ENCODE measurements around the gene UROS.

The UROS gene

DNA sequence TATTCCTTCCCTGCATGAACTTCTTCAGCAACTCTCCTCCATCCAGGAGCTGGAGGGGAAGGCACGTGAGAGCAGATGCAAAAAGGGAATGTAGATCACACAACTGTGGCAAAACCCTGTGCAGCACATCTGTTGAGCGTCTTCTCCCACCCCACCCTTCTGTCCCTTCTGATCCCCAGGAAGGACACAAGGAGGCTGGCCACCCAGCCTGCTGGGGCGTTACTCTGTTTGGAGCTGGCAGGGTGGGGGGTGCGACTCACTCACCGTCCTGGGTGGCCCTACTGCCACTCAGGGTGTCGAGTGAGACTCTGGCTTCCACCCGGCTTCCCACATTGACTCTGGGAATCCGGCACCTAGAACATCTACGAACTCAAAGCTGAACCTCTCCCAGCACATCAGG, 37.3 kb downstream of the UROS start:
- no peak for DNase-seq

DNA sequence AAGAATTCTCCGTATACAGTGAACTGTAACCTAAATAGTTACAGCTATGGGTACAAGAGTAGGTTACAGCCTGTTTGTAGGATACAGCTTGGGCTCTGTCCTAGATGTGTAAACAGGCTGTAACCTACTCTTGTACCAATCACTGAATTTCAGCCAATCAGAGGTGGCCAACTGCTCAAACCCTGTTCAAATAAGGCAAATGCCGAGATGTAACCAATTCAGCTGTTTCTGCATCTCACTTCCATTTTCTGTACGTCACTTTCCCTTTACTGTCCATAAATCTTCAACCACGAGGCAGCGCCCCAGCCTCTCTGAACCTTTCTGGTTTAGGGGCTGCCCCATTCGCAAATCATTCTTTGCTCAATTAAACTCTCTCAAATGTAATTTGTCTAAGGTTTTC, 39.1 kb downstream of the UROS start:
- DNase-seq: peak; percentile 71

DNA sequence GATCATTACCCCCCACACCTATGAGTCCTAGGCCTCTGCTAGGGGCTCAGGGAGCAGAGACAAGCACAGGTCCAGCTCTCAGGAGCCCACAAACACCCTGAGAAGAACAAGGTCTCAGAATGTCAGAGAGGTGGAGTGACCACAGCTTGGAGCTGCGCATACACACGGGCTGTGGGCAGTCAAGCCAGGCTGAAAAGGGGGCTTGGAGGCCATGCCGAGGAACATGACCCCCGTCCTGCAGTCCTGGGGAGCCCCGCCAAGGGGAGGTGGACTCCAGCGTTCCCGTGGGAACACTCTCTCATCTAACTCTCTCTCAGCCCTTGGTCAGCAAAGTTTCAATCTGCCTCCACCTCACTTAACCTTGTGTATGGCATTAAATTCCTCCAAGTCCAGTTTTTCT, 39.6 kb downstream of the UROS start:
- DNase-seq: no peak

DNA sequence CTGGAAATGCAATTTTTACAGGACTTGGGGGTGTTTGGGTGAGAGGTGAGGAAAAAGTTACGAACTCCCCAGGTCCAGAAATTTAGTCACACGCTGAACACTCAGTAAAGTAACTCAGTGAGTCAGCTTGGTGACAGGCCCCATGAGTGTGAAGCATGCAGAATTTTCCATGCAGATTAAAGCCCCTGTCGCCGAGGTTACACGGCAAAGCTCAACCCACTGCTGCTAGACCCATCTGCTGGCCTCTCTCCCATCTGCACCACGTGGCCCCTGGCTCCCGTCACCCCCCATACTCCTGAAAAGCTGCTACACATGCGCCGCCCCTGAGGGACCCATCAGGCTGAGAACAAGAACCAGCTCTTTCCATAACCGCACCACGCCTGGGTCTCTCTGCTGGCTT, 40.4 kb downstream of the UROS start:
- DNase-seq: no peak

DNA sequence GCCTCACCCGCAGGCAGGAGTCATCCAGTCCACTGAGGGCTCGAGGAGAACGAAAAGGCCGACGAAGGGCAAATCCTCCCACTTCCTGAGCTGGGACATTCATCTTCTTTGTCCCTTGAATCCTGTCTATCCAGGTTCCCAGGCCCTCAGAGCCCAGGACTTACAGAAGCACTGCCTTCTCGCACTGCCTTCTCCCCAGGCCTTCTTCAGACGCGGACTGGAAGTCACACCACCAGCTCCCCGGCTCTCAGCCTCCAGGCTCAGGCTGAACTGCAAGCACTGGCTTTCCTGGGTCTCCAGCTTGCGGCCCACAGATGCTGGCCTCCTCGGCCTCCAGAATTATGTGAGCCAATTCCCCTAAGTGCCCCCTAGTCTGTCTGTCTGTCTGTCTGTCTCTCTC, 41.0 kb downstream of the UROS start:
- no peak for DNase-seq

DNA sequence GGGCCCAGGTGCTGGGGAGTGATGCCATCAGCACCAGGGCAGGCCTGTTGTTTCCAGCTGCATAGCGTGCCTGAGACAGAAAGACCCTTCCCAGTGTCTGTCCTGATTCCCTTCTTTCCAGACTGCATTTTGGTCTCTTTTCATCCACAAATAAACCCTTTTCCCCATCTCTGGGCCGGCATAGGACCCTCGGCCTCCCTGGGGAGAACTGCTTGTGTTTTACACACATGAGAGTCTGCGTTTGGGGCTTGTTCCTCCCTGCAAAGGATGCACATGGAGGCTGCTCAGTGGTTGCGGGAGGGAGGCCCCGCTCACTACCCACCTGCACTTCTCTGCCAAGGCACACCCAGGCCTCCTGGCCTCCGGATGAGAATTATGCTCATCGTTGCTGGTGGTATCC, 41.7 kb downstream of the UROS start:
- DNase-seq: no peak

DNA sequence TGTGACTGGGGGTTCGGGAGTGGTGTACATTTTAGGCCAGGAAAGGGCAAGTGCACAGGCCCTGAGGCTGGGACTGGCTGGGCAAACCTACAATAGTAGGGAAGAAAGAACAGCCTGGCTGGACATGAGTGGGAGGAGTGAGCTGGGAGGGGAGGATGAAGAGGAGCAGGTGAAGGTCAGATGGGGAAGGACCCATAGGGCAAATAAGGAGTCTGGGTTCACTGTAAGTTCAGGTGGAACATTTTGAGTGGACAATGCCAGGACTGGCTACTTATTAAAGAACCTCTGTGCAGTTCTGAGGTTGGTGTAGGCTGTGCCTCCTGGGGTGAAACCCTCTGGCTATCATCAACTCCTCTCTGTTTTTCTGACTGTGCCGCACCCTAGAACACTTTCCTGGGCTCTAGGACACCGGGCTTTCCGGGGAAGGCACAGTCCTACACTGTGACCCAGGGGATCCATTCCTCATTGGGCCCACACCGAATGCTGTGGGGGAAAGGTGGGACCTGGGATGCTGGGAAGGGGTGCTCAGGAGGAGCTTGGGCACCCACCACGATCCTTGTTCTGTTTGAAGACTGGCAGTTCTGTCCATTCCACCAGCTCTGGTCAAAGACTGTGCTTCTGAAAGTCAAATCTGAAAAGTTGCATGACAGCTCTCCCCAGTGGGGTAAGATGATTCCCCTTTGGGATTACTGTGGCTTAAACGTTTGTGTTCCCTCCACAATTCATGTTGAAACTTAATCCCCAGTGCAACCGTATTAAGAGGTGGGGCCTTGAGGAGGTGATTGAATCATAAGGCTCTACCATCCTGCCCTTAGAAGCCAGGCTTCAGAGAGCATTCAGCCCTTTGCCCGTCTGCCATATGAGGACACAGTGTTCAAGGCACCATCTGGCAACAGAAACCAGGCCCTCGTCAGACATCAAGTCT, 43.4 kb downstream of the UROS start:
- DNase-seq: peak; percentile 15

DNA sequence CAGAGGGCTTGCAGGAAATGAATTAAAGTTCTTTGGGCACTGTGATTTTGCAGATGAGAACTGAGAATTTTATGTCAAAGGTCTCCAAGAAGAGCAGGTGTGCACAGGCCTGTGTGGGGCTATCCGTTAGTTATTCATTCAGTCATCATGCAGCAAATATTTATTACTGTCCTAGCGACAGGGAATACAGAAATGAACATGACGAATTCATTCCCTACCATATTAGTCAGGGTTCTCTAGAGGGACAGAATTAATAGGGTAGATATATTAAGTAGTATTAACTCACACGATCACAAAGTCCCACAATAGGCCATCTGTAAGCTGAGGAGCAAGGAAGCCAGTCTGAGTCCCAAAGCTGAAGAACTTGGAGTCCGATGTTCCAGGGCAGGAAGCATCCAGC, 44.5 kb downstream of the UROS start:
- DNase-seq: no peak

DNA sequence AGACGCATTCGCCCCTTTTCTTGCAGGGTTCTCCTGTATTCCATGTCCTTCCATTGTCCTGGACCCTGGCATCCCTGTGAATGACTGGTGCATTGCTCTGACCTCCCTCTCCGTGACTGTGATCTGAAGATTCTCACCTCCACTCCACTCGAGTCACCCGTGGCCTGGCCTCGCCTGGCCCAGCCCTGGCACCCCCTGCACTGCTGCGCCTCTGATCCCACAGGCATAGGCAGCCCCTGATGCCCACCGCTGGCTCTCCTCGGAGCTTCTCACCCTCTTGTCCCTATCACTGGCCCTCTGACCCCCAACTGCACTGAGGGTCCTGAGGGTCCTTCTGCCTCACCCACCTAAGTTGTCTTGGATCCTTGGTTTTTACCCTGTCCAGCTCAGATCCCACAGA, 45.3 kb downstream of the UROS start:
- no peak for DNase-seq

DNA sequence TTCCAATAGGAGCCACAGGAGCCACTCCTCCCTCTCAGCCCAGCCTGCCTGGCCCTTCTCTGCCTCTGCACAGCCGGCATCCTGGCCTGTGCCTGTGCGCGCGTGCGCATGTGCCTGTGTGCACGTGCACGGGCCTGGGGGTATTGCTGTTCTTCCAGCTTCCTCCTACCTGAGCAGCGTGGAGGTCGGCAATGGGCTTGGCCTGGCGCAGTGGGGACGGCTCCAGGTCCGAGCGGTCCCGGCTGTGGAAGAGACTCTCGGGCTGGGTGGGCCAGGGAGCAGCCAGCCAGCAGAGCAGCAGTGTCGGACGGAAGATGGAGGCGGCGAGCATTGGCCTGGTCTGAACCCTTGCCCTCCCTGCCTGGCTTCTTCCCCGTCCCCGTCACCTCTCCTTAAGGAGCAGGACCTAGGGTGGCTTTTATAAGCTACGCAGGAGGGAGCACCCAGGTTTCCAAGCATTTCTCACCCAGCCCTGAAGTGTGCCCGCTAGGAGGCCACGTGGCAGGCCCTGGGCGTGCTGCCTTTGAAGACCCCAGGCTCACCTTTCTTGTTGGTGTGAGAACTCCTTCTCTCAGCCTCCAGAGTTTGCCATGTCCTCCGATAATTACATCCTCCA, 47.5 kb downstream of the UROS start, which contains the start of gene MMP21:
TSS of gene MMP21 (minus strand) at position 331 of the 616 bp plus-strand sequence. CDS start at position 331, 0 bp downstream.
- no peak for DNase-seq

DNA sequence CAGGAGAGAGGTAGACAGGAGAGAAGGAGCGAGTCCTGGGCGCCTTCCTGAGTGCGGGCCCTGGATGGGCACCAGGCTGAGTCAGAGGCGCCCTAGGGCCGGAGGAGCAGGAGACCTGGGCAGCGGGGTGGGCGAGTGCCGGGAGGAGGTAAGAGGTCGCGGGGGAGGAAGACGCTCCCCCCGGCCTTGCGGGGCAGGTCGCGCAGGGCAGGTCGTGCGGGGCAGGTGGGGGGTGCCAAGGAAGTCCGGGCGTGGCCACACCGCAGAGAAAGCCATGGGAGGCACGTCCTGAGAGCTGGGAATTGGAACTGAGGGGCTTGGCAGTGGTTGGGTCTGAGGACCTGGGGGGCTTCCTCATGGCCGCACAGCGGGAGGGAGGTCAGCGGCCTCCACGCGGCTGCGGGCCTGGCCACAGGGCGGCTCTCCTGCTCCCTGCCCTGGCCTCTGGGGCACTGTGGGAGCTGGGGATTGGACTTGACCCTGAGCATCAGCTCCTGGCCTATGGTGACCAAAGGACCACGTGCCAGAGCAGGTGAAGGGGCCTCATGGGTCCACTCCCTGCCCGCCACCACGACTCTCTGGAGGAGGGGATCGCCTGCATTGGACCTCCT, 48.4 kb downstream of the UROS start:
- DNase-seq: no peak

DNA sequence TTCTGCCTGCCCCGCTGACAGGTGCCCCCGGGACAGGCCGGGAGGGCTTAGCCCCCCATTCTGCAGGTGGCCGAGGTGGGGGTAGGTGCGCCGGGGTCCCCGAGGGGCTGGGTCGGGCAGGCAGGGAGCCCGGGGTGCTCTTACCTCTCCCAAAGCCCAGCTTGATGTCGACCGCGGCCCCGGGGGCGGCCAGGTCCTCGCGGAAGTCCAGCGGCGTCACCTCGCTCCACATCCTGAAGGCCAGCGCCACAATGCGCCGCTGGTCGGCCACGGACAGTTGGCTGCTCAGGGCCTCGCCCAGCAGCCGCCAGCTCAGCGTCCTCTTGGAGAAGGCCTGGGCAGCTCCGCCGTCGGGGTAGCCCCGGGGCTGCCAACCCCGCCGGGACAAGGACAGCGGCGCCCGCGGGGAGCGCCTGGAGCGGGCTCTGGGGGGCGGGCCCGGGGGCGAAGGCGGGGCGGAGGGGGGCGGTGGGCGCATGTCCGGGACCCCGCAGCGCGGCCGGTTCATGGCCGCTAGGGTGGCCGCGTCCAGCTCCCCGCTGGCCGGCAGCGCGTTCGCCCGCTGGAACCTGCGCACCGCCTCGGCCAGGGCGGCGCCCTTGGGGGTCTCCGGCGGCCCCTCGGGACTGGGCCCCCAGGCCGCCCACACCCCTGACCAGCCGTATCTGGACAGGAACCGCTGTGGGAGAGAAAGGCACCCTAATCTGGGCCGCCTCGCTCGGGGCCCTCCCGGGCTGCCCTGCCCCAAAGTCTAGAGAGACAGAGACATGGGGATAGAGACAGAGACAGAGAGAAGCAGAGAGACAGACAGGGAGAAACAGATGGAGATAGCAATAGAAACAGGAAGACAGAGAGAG, 49.1 kb downstream of the UROS start:
- no peak for DNase-seq

DNA sequence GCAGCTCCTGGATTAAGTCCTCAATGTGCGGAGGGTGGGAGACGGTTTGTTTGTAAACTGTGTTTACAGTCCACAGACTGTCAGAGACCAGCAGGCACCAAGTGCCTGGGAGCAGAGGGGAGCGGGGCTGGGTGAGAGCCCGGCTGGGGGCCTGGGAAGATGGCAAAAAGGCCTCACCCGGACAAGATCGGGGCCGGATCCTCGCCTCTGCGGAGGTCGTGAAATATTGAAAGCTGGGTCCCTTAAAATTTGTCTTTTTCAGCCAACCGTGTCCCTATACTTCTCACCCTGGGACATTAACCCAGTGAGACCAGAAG, 50.2 kb downstream of the UROS start:
- DNase-seq: no peak

DNA sequence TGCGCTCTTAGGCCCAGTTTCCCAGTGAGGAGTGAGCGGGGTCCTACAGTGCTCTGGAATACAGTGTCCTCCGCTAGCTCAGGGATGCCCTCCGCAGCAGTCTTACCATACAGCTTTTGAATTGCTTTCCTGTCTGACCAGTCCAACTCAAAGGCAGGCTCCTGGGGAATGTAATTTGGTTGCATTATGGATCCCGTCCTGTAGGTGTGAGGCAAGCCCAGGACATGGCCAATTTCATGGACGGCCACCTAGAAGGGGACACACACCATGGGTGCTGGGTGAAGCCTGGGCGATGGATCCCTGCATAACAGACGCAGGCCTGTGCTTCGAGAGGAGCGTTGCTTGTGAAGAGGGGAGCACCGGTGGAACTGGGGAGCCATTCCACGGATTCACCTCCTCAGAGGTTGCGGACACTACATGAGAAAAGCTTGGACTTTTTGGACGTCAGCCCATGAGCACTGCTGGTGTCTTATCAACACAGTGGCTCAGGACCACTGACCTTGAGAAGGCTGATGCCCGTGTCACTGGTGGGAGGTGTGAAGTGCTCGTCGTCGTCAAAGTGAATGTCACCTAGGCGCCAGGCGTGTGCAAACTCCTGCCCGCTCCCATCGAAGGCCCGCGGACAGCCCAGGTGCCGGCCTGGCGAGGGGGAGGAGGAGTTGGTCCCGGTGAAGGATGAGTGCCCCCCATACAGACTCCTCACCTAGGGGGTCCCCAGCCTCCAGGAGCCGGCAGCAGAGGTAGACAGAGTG, 50.8 kb downstream of the UROS start:
- DNase-seq: no peak

DNA sequence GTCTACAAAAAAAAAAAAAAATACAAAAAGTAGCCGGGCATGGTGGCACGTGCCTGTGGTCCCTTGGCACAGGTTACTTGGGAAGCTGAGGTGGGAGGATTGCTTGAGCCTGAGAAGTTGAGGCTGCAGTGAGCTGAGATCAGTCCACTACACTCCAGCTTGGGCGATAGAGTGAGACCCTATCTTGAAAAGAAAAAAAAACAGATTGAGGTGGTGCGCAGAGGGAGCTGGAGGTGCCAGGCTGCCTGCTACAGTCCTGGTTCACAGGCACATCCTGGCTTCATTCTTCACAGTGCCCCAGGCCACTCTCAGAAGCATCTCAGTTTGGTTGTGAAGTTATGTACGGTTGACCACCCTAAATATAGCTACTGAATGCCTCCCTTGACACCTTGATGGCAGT, 52.2 kb downstream of the UROS start:
- no peak for DNase-seq

DNA sequence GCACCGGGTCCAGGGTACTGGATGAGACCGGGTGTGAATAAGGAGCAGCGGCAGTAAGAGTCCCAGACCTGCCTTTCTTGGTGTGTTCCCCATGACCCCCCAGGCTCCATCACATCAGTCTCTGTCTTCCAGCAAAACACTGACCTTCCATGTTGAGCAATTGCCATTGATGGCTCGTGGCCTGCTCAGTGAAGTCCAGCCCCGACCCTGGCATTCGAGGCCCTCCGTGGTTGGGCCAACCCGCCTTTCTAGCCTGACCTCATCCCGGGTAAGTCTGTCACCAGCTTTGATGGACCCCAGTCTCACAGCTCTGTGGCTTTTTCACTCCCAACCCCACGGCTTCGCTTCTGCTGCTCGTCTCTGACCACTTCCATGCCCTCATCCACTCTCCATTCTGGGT, 53.9 kb downstream of the UROS start:
- DNase-seq: no peak

DNA sequence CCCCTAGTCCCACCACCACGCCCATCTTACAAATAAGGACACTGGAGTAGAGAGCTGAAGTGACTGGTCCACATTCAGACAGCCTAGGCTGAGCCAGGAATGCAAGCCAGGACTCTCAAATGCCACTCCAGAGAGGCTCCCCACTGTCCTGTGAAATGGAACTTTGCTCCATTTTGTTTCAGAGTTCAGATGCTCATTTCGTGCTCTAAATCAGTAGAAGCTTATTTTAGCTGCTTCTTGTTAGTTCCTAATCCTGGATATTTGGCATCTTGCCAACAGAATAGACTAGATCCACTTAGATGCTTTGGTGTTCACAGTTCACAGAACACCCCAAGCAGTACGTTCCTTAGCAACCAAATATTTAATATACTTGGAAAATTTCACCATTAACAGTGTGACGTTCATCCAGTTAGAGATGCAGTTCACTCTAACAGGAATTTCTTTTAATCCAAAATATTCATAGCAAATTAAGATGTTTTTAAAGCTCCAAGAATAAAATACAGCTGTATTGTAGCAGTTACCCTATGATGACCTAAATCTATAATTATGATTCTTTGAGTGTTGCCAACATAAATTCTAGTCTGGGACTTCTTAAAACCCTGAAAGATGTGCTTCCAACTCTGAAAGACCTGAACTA, 54.7 kb downstream of the UROS start:
- no peak for DNase-seq

DNA sequence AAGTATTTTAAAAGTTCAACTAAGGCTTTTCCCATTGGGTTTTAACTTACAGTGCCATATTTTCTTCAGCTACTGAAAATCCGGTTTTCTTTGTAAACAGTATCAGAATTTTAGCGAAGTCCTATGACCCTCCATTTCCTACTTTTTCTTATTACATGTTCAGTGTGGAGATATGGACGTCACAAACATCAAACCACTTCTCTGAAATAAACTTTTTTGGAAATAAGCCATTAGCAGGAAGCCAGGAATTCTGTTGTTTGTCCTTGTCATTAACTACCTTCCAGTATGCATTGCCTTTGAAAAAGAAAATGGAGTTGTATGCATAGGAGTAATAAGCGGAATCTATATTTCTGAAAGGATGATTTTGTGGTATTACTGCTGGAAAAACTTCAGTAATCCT, 56.5 kb downstream of the UROS start:
- DNase-seq: no peak

DNA sequence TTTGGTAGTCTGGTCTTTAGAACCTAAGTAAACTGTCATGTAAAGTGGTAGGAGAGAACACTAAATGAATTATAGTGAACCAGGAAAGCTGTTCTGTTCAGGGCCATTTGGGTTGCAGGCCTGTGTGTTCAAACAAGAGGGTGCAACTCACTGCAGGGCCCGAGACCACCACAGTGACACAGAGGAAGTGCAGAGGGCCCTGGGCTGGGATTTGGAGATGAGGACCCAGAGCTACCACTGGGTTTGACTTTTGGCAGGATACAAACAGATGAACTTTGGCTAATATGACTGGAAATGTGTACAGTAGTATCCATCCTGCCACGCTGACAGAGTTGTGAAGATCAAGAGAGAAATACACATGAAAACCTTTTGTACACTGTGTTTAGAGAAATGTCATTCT, 57.2 kb downstream of the UROS start:
- DNase-seq: no peak

DNA sequence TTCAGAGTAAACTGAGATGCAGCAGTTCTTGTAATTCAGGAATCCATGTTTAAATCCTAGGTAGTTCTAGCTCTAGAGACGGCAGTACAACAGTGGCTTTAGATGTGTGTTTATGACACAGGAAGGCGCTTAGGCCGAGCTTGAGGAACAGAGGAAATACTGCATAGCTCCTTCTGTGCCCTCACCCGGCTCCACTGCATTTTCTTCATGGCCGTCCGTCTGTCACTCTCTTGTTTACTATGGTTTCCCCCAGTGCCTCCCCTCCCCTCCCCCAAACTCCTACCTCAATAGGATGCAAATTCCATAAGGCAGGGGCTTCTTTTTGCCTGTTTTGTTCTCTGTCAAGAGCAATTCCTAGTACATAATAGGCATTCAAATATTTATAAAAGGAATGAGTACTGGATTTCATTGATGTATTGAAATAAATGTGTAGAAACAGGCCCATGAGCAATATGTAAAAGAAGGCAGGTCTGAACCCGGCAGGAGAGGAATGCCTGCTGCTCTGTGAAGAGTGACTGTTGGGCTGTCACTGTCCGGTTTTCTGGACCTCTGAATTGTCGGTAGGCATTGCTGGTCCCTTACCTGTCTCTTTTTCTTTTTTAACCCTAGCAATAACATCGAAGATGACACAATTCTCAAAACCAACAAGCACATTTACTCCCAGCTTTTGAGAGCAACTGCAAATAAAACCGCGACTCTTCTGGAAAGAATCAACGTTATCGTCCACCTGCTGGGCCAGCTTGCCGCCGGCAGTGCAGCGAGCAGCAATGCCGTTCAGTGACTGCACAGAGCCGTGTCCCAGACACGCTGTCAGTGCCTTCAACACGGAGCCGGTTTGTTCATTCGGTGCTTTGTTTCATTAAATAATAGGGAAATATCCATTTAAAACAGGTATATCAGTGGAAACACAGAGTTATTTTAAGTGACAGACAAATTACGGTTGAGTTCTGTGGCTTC, 60.1 kb downstream of the UROS start:
- no peak for DNase-seq

DNA sequence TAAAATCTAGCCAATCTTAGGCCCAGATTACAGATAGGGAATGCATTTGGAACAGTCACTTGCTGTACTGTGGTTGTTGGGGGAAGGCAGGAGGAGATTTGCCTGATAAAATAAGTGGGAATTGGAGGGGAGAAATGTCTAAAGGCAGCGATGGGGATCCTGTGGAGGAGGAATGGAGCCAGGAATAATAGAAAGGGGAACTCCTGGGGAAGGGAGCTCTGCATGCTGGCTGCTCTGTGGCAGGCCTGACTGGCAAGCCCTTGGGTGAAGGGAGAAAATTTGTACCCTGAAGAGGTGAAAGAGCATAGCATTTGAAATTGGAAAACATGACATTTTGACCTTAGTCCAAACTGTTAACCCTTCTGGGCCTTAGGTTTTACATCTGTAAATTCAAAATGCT, 61.1 kb downstream of the UROS start:
- no peak for DNase-seq

Measured in MV-4-11 (cell line).